ENCODE measurements around the gene FCF1. TPM values are rescaled to one million over a fixed set of nuclear protein-coding genes. Genes with fewer than 3 reads are reported as not detected.

The FCF1 gene
- total and polyA plus RNA-seq, 2 experiments from 2014 or later: 30.3 to 58.7 TPM

GRCh38 chr14:74765721-74766120 lies 52.8 kb downstream of the FCF1 start (continued):
- TF ChIP-seq ZNF462 (CRISPR knock-in tag; IDR thresholded peaks at IDR 0.05) (no peak), NANOG (IDR thresholded peaks at IDR 0.05; ENCODE audit: borderline replicate concordance) (no peak), REST (IDR thresholded peaks at IDR 0.05; ENCODE audit: unreplicated experiment) (no peak), CREB1 (CRISPR knock-in tag; IDR thresholded peaks at IDR 0.05; ENCODE audit: low read depth) (no peak), JUNB (IDR thresholded peaks at IDR 0.05; ENCODE audit: unreplicated experiment) (no peak)

- Histone ChIP-seq H2AFZ (no peak overlapping the region), H3K27me3 (ENCODE audit: insufficient read depth) (no peaks in the 10 kb centered on the region), H3K4me1 (ENCODE audit: insufficient read depth) (no peaks in the 10 kb centered on the region; the same call in 1 of the 2 replicates), H4K20me1 (replicated peaks; ENCODE audit: insufficient read depth) (peaks cover 53% of the 10 kb centered on the region), H3K9me2 (ENCODE audit: insufficient read depth) (no peaks in the 10 kb centered on the region), H3K4me2 (no peak overlapping the region), H3K4me3 (no peak overlapping the region), H3K79me2 (replicated peaks; ENCODE audit: insufficient read depth) (peaks cover 99% of the 10 kb centered on the region), H3K27ac (ENCODE audit: low read depth) (no peak overlapping the region), H3F3A (replicated peaks; ENCODE audit: low read depth) (no peaks in the 10 kb centered on the region), H3K36me3 (ENCODE audit: insufficient read depth) (0 out of 2 replicates have a peak, but pooled peaks cover 3% of the 10 kb centered on the region)
- Mint-ChIP-seq H3K36me3 (ENCODE audit: low read depth) (peaks cover 14% of the 10 kb centered on the region; the same call in 2 of the 3 replicates), H3K27ac (no peak overlapping the region), H3K4me1 (peaks cover 17% of the 10 kb centered on the region; the same call in 2 of the 3 replicates), H3K9me3 (no peaks in the 10 kb centered on the region), H3K4me3 (no peak overlapping the region), H3K27me3 (ENCODE audit: insufficient read depth, low read depth, poor library complexity) (no peaks in the 10 kb centered on the region)
- ATAC-seq (no peak), DNase-seq (ENCODE audit: low spot score) (no peak)
- no peak for TF ChIP-seq EZH2phosphoT487 (IDR thresholded peaks at IDR 0.05; ENCODE audit: unreplicated experiment)
- no peak for TF ChIP-seq JUNB (IDR thresholded peaks at IDR 0.05; ENCODE audit: unreplicated experiment)
- TF ChIP-seq ETS1 (IDR thresholded peaks at IDR 0.05): no peak
- no peak for TF ChIP-seq EZH2 (IDR thresholded peaks at IDR 0.05; ENCODE audit: low read depth, unreplicated experiment)
- TF ChIP-seq ZNF331 (CRISPR knock-in tag; IDR thresholded peaks at IDR 0.05; ENCODE audit: low read depth): no peak
- TF ChIP-seq NANOG (IDR thresholded peaks at IDR 0.05; ENCODE audit: borderline replicate concordance): no peak
- no peak for TF ChIP-seq REST (IDR thresholded peaks at IDR 0.05; ENCODE audit: unreplicated experiment)
- no peak for TF ChIP-seq ZNF114 (CRISPR knock-in tag; IDR thresholded peaks at IDR 0.05)
- TF ChIP-seq POLR2AphosphoS5 (IDR thresholded peaks at IDR 0.05; ENCODE audit: low read depth): no peak
These were observed 58.5 kb downstream of the FCF1 start for GRCh38 chr14:74771399-74771798.
